H9 (cell line): ENCODE data around the gene SRPK3. TPM values are rescaled to one million over a fixed set of nuclear protein-coding genes. Genes with fewer than 3 reads are reported as not detected.

Experiments
- DNase-seq: peaks from one replicate; pipeline ENCODE4 v3.0.0-alpha.2; 2017
- H2AFZ ChIP-seq: one replicate; pipeline ENCODE4 v1.6.1; 2013; ENCODE audit warnings: mild to moderate bottlenecking, low read length, control low read depth, moderate library complexity
- H2AK5ac ChIP-seq: 2 replicates; pipeline ENCODE4 v1.6.1; 2013; ENCODE audit warnings: low read length, control low read depth, mixed read lengths; ENCODE audit not compliant: insufficient read length
- H2BK120ac ChIP-seq: one replicate; pipeline ENCODE4 v1.6.1; 2013; ENCODE audit warnings: low read depth, mild to moderate bottlenecking, low read length, control low read depth, inconsistent platforms; ENCODE audit not compliant: poor library complexity, severe bottlenecking
- H2BK12ac ChIP-seq: 2 replicates; pipeline ENCODE4 v1.6.1; 2013; ENCODE audit warnings: low read length, control low read depth, mixed read lengths, low read depth; ENCODE audit not compliant: insufficient read length
- H2BK15ac ChIP-seq: 2 replicates; pipeline ENCODE4 v1.6.1; 2013; ENCODE audit warnings: low read depth, low read length, control low read depth
- H2BK20ac ChIP-seq: one replicate; pipeline ENCODE4 v1.6.1; 2013; ENCODE audit warnings: low read depth, mild to moderate bottlenecking, low read length, control low read depth, inconsistent platforms; ENCODE audit not compliant: poor library complexity, severe bottlenecking
- H2BK5ac ChIP-seq: 2 replicates; pipeline ENCODE4 v1.6.1; 2013; ENCODE audit warnings: low read length, control low read depth, mixed read lengths; ENCODE audit not compliant: insufficient read length
- H3K14ac ChIP-seq: 2 replicates; pipeline ENCODE4 v1.6.1; 2013; ENCODE audit warnings: low read length, control low read depth; ENCODE audit not compliant: insufficient read depth
- H3K18ac ChIP-seq: 2 replicates; pipeline ENCODE4 v1.6.1; 2013; ENCODE audit warnings: low read depth, mild to moderate bottlenecking, mixed read lengths, low read length, control low read depth; ENCODE audit not compliant: insufficient read length
- H3K23ac ChIP-seq: 2 replicates; pipeline ENCODE4 v1.6.1; 2013; ENCODE audit warnings: low read length, control low read depth, mixed read lengths, low read depth; ENCODE audit not compliant: insufficient read length
- H3K23me2 ChIP-seq: 2 replicates; pipeline ENCODE4 v1.6.1; 2013; ENCODE audit warnings: low read depth, mild to moderate bottlenecking, mixed read lengths, low read length, control low read depth; ENCODE audit not compliant: insufficient read length, poor library complexity, severe bottlenecking
- H3K27ac ChIP-seq: 2 replicates; pipeline ENCODE4 v1.5.1; 2013; ENCODE audit warnings: low read length, control low read depth, mixed read lengths, low read depth; ENCODE audit not compliant: insufficient read length
- H3K27me3 ChIP-seq: 2 replicates; pipeline ENCODE4 v1.6.1; 2013; ENCODE audit warnings: low read length, control low read depth, inconsistent platforms; ENCODE audit not compliant: insufficient read depth
- H3K4ac ChIP-seq: 2 replicates; pipeline ENCODE4 v1.6.1; 2013; ENCODE audit warnings: low read depth, mild to moderate bottlenecking, control low read depth, inconsistent platforms, low read length, moderate library complexity
- H3K4me1 ChIP-seq: 2 replicates; pipeline ENCODE4 v1.6.1; 2013; ENCODE audit warnings: low read length, control low read depth, inconsistent platforms; ENCODE audit not compliant: insufficient read depth
- H3K4me2 ChIP-seq: 2 replicates; pipeline ENCODE4 v1.6.1; 2013; ENCODE audit warnings: low read length, control low read depth, mixed read lengths; ENCODE audit not compliant: insufficient read length, insufficient read depth
- H3K56ac ChIP-seq: 2 replicates; pipeline ENCODE4 v1.6.1; 2013; ENCODE audit warnings: low read depth, mild to moderate bottlenecking, mixed read lengths, low read length, control low read depth; ENCODE audit not compliant: insufficient read length
- H3K79me1 ChIP-seq: 2 replicates; pipeline ENCODE4 v1.6.1; 2013; ENCODE audit warnings: low read depth, mild to moderate bottlenecking, moderate library complexity, low read length, control low read depth, inconsistent platforms; ENCODE audit not compliant: insufficient read depth, poor library complexity, severe bottlenecking
- H3K79me2 ChIP-seq: 2 replicates; pipeline ENCODE4 v1.6.1; 2013; ENCODE audit warnings: low read length, control low read depth, inconsistent platforms; ENCODE audit not compliant: insufficient read depth
- H3K9ac ChIP-seq: 2 replicates; pipeline ENCODE4 v1.6.1; 2013; ENCODE audit warnings: low read length, control low read depth, mixed read lengths; ENCODE audit not compliant: insufficient read length; ENCODE audit errors: extremely low read depth
- H3K9me3 ChIP-seq: one replicate; pipeline ENCODE4 v1.6.1; 2013; ENCODE audit warnings: low read depth, low read length, inconsistent platforms; ENCODE audit not compliant: control insufficient read depth
- H3T11ph ChIP-seq: one replicate; pipeline ENCODE4 v1.6.1; 2013; ENCODE audit warnings: mild to moderate bottlenecking, low read length, control low read depth, inconsistent platforms
- H4K20me1 ChIP-seq: one replicate; pipeline ENCODE4 v1.6.1; 2013; ENCODE audit not compliant: control insufficient read depth, insufficient read length, insufficient read depth
- H4K5ac ChIP-seq: 2 replicates; pipeline ENCODE4 v1.6.1; 2013; ENCODE audit warnings: low read depth, mild to moderate bottlenecking, mixed read lengths, low read length, control low read depth; ENCODE audit not compliant: insufficient read length
- H4K8ac ChIP-seq: replicated peaks from 2 replicates; pipeline ENCODE4 v1.6.1; 2013; ENCODE audit warnings: low read length, control low read depth, mixed read lengths, low read depth; ENCODE audit not compliant: insufficient read length
- H4K91ac ChIP-seq: 2 replicates; pipeline ENCODE4 v1.6.1; 2013; ENCODE audit warnings: low read depth, mild to moderate bottlenecking, moderate library complexity, mixed read lengths, low read length, control low read depth; ENCODE audit not compliant: insufficient read length
- H3K27ac Mint-ChIP-seq, 3 experiments: 2 replicates in 2 of 3; 3 replicates in 1 of 3; pipeline ENCODE4 v1.8.0; 2020 to 2021; ENCODE audit warnings: mixed read lengths in 3 of 3, mild to moderate bottlenecking in 1 of 3, moderate library complexity in 1 of 3
- H3K27me3 Mint-ChIP-seq: 2 replicates; pipeline ENCODE4 v1.8.0; 2021; ENCODE audit warnings: low read depth, mild to moderate bottlenecking, moderate library complexity, mixed read lengths
- H3K36me3 Mint-ChIP-seq, 3 experiments: 2 replicates in 2 of 3; 3 replicates in 1 of 3; pipeline ENCODE4 v1.8.0; 2020 to 2021; ENCODE audit warnings: low read depth in 3 of 3, mixed read lengths in 3 of 3; ENCODE audit not compliant: insufficient read depth in 1 of 3
- H3K4me1 Mint-ChIP-seq, 2 experiments: 2 replicates each; pipeline ENCODE4 v1.8.0; 2020; ENCODE audit warnings: mixed read lengths in 2 of 2
- H3K4me3 Mint-ChIP-seq, 2 experiments: 2 replicates in 1 of 2; 3 replicates in 1 of 2; pipeline ENCODE4 v1.8.0; 2020 to 2021; ENCODE audit warnings: mild to moderate bottlenecking in 2 of 2, mixed read lengths in 2 of 2, moderate library complexity in 1 of 2
- H3K9me3 Mint-ChIP-seq, 2 experiments: 2 replicates in 1 of 2; 3 replicates in 1 of 2; pipeline ENCODE4 v1.8.0; 2020; ENCODE audit warnings: mild to moderate bottlenecking in 2 of 2, mixed read lengths in 2 of 2, moderate library complexity in 1 of 2
- WGBS: extraction: QIAGEN DNeasy Blood & Tissue Kit; methylation state at CpG from one replicate; pipeline ENCODE4 v1.1.7; 2013; ENCODE audit warnings: missing lambda C conversion rate, low lambda C conversion rate, mixed read lengths; ENCODE audit not compliant: insufficient read length; ENCODE audit errors: extremely low coverage; 5-methylcytosine and 5-hydroxymethylcytosine counted together
- total RNA-seq: library from RNA; stranded (reverse); gene quantifications from 2 replicates; pipeline ENCODE4 v1.2.1, GENCODE V29; 2021
- TF ChIP-seq, protein P1 (sequence below): fragments of 200-600 bp; sonication (generic); conservative IDR thresholded peaks from 3 replicates; pipeline ENCODE4 v1.8.0; 2021; ENCODE audit warnings: antibody characterized with exemption, mild to moderate bottlenecking

Gene SRPK3
- total RNA-seq, 1 experiment from 2014 or later: not detected

DNA sequence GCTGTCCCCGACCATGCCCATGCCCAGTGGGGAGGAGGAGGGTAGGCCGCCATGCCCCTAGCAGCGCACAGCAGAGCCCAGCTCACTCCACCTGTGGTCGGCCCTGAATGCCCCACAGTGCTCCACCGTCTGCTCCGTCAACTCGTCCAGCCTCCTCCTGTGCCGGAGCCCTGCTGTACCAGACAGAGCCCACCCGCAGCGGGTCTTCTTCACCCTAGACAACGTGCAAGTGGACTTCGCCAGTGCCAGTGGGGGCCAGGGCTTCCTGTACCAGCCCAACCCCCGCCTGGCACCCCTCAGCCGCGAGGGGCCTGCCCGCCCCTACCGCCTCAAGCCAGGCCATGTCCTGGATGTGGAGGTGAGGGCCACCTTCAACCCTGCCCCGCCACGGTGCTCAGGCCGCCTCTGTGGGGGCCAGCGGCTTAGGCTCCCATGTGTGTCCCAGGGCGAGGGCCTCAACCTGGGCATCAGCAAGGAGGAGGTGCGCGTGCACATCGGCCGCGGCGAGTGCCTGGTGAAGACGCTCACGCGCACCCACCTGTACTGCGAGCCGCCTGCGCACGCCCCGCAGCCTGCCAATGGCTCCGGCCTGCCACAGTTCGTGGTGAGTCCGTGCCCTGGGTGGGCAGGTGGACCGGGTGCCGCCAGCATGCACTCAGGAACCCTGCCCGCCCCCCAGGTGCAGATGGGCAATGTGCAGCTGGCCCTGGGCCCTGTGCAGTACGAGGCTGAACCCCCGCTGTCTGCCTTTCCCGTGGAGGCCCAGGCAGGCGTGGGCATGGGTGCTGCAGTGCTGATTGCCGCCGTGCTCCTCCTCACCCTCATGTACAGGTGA is 6.9 kb upstream of the SRPK3 start:
- Mint-ChIP-seq H3K36me3 (peaks cover 0 to 2% (median 0%) of the 10 kb centered on the region in 3 experiments; a peak in 1 of 7 replicates), H3K4me1 (no peaks in the 10 kb centered on the region), H3K4me3 (no peak overlapping the region), H3K27me3 (no peaks in the 10 kb centered on the region; the same call in 1 of the 2 replicates), H3K27ac (no peak overlapping the region), H3K9me3 (peaks cover 20 to 51% of the 10 kb centered on the region in 2 experiments)
- Histone ChIP-seq H2AFZ (no peak overlapping the region), H3K9me3 (no peaks in the 10 kb centered on the region), H3K27me3 (no peaks in the 10 kb centered on the region), H2BK15ac (no peak overlapping the region), H3K27ac (no peak overlapping the region), H3K23ac (no peak overlapping the region), H2BK120ac (no peak overlapping the region), H3K23me2 (no peaks in the 10 kb centered on the region), H3K56ac (no peak overlapping the region), H3K79me2 (no peaks in the 10 kb centered on the region), H2BK20ac (no peak overlapping the region), H3T11ph (no peak overlapping the region), H3K14ac (no peak overlapping the region), H2BK12ac (no peak overlapping the region), H3K18ac (no peak overlapping the region), H2BK5ac (no peak overlapping the region), H4K91ac (no peak overlapping the region), H3K9ac (no peak overlapping the region), H4K20me1 (no peaks in the 10 kb centered on the region), H3K4ac (no peak overlapping the region), H2AK5ac (no peak overlapping the region), H4K8ac (no peak overlapping the region), H3K4me1 (no peaks in the 10 kb centered on the region), H3K79me1 (no peaks in the 10 kb centered on the region), H3K4me2 (no peak overlapping the region), H4K5ac (no peak overlapping the region)
- DNase-seq: no peak
- TF ChIP-seq, protein P1, sequence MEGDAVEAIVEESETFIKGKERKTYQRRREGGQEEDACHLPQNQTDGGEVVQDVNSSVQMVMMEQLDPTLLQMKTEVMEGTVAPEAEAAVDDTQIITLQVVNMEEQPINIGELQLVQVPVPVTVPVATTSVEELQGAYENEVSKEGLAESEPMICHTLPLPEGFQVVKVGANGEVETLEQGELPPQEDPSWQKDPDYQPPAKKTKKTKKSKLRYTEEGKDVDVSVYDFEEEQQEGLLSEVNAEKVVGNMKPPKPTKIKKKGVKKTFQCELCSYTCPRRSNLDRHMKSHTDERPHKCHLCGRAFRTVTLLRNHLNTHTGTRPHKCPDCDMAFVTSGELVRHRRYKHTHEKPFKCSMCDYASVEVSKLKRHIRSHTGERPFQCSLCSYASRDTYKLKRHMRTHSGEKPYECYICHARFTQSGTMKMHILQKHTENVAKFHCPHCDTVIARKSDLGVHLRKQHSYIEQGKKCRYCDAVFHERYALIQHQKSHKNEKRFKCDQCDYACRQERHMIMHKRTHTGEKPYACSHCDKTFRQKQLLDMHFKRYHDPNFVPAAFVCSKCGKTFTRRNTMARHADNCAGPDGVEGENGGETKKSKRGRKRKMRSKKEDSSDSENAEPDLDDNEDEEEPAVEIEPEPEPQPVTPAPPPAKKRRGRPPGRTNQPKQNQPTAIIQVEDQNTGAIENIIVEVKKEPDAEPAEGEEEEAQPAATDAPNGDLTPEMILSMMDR: no peak
- no CpG with 5 or more reads among the region's 48 CpGs for whole genome bisulfite sequencing
